Activated CD8-positive, alpha-beta memory T cell treated with anti-CD3 and anti-CD28 coated beads, Interleukin-2, amount 50 U/mL, for 24 hours (primary cell): Measurements from ENCODE around the gene HSPA1B.
"Not testable (repeated sequence)": the region's sequence is repeated elsewhere in the genome, so short reads cannot be mapped to it uniquely, and the experiment has no call there.

Source experiments
- DNase-seq: peaks from one replicate; pipeline ENCODE4 v3.0.0-alpha.2; 2020; ENCODE audit errors: extremely low read depth

The HSPA1B gene

DNA sequence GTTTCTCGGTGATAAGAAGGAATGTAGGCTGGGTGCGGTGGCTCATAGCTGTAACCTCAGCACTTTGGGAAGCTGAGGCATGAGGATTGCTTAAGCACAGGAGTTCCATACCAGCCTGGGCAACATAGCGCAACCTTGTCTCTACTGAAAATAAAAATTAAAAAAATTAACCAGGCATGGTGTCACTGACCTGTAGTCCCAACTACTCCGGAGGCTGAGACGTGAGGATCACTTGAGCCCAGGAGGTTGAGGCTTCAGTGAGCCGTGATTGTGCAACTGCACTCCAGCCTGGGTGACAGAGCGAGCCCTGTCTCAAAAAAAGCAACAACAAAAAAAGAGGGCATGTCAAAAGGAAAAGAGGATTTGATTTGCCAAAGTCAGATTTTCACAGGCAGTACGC lies 31.2 kb downstream of the HSPA1B start:
- no peak for DNase-seq

DNA sequence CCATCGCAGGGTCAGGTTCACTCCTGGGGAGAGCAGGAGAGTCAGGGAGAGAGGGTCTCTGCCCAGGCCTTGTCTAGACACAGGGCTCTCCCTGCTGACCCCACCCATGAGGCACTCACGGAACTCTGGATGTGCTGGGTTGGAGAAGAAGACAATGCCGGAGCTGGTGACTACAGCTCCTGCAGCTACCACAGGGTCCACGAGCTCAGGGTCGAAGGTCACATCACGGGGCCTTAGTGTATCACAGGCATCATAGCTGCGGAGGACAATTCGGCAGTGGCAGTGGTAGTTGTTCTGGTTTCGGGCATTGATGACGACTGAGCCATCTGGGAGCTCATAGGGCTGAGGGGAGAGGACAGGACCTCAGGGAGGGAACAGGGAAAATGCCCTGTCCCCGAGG lies 32.4 kb downstream of the HSPA1B start:
- DNase-seq, result no peak

DNA sequence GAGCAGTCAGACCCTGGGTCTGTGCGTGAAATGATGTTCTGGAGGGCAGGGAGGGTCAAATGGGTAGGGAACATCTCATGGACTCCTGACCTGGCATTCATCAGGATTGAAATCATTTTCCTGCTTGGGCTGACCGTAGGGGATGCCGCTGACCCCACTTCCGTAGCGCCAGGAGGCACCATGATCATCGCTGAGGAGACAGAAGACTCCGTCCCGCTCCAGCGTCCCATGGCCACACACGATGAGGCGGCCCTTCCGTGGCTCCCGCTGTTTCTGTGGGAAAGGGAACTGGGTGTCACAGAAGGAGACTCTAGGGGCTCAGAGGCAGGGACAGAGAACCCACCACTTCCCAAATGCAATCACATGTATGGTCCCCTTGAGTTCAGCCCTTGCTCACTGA lies 32.8 kb downstream of the HSPA1B start:
- DNase-seq, result no peak

- DNase-seq, result no peak
Observed at GRCh38 chr6:31861150-31861549, 33.6 kb downstream of the HSPA1B start.

DNA sequence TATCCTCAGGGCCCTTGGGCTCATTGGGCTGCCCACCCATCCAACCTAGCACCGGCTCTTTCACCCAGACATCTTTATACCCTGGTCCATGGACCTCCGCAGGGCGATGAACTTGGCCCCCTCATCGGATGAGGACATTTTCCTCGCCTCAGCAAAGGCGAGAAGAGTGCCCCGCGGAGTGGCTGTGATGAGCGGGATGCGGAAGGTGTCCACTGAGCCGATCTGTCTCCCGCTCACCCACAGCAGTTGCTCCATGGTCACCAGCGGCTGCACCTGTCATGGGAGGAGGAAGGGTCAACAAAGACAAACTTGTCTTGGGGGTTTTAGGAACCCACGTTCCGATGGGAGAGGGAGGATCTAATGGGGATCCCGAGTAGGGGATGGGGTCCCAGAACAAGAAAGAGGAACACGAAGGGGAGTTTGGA lies 34.4 kb downstream of the HSPA1B start:
- DNase-seq, result no peak

DNA sequence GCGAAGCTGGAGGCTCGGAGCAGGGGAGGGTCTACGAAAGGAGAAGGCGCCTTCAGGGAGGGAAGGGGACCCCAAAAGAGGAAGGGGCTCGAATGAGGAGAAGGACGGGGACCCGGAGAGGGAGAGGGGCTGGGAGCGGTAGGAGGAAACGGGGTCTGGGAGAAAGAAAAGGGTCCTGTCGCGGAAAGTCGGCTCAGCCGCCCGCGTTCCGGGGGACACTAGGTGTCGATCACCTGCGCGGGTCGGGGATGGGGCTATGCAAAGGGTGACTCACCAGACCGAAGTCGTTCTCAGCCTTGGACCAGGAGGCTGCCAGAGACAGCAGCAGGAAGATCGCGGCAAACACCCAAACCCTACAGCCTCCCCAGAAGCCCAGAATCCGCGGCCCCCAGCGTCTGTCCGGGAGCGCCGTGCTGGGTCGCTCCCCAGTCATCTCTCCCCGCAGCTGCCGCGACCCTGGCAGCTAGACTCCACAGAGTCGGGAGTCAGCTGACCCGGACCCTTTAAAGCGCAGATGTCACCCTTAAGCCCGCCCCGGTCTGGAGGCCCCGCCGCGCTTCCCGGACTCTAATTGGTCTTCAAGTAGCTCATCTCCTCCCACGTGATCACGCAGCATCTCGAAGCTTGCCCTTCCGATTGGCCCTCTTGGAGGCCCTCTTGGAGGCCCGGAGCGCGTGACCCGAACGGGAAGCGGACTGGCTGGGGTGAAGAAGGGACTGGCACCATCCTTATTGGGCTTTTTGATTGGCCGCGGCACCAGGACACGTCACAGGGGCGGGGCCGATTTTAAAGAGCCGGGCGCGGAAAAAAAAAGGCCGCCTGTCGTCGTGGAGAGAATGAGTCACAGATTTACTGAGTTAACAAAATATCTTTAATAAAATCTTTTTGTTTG lies 35.1 kb downstream of the HSPA1B start, which contains the start of gene NEU1:
Gene NEU1 (minus strand): TSS at position 478 of the 892 bp plus-strand sequence. CDS start 45 bp downstream, at position 433.
- DNase-seq, result peak; percentile 99

DNA sequence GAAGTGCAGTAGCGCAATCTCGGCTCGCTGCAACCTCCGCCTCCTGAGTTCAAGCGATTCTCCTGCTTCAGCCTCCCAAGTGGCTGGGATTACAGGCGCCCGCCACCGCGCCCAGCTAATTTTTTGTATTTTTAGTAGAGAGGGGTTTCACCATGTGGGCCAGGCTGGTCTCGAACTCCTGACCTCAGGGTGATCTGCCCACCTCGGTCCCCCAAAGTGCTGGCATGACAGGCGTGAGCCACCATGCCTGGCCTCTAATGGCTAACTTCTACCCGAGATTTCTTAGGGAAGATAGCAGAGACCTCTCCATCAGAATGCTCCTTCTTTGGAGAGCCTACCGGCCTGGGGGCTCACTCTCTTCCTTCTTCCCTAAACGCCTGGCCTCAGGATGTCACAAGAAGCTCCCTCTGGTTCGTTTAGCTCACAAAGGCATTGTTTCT lies 36.6 kb downstream of the HSPA1B start:
- DNase-seq, result not testable (repeated sequence)

GRCh38 chr6:31864818-31865204 lies 37.3 kb downstream of the HSPA1B start:
- DNase-seq, result no peak

DNA sequence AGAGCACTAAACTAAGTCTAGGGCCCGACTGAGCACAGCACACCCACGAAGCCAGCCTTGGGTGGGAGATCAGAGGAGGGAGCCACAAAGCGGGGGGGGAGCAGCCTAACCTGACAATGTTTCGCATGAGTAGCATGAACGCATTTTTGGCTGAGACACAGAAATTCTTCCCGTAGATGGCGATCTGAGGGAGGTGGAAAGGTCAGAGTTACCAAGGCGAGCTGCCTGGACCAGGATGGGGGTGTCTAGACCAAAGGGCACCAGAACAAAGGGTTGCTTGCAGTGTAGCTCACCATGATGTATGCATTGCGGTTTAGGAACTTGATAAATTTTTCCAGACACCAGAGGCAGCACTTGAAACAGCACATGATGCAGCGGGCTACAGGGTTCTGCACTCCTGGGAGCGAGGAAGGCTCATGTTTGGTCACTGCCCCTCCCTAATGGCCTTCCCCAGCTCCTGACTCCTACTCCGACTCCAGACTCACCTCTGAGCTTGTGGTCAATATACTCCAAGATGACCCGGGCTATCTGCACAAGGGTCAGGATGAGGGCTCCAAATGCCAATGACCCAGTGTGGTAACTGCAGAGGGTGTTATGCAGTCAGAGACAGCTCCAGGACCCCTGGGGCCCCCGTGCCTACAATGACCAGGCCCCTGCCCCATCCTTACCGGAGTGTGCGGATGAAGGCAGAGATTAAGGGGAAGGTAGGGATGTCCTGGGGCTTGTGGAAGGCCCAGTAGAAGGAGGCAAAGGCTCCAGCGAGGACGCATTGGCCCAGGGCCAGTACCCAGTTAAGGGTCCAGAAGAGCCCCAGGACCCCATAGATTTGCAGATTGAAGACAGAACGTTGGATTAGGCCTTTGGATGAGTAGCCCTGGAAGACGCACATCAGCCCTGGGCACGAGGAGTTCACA lies 37.9 kb downstream of the HSPA1B start:
- no peak for DNase-seq

DNA sequence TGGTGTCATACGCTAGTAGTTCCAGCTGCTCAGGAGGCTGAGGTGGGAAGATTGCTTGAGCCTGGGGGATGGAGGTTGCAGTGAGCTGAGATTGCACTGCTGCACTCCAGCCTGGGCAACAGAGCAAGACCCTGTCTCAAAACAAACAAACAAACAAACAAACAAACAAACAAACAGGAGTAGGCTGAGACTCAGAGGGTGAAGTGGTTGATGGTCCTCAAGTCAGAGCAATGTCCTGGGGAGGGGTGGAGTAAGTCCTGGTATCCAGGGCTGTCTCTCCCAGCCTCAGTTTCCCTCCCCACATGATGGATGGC lies 41.1 kb downstream of the HSPA1B start:
- not testable (repeated sequence) for DNase-seq

DNA sequence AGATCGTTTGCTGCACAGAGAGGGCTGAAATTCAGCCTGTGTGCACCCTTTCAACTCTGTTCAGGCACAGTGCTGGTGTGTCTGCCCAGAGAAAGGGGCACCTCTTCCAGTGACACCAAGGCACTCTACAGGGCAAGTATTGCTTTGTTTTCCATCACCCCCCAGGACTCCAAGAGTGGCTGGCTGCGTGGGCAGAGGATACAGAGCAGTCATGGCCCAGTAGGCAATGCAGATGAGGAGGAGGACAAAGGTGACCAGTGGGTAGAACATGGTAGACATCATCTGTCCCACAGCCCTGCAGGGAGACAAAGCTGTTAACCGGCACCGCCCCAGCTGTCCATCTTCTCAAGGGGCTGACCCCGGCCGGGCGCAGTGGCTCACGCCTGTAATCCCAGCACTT lies 41.8 kb downstream of the HSPA1B start:
- DNase-seq, result no peak

GRCh38 chr6:31870385-31870921 lies 42.9 kb downstream of the HSPA1B start:
- no peak for DNase-seq

DNA sequence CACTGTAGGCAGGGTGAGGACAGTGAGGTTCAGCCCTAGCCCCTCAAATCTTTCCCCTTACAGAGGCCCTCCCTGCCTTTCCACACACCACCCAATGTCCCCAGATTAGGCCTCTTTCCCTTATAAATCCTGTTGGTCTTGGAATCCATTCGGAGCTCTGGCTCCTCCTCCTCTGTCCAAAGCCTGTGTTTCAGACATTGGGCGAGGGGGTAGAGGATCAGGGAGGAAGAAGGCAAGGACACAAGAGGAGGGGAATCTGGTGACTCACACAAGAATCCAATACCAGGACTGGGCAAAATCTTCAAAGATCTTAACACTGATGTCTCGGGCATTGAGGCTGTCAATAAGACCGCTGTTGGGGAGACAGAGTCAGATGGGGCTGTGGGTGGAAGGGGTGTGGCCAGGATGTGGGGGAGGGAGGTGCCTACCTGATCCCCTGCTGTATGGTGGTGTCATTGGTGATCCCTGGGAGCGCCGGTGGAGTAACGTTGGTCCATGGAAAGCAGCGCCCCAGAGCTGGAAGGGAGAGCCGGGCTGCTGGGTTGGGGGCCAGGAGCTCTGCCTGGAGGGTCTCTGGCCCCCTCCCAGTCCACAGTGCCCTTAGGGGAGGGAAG lies 43.6 kb downstream of the HSPA1B start:
- DNase-seq, result no peak

GRCh38 chr6:31874084-31874670 lies 46.6 kb downstream of the HSPA1B start:
- no peak for DNase-seq

- no peak for DNase-seq
Observed at GRCh38 chr6:31874836-31875572, 47.5 kb downstream of the HSPA1B start.

- no peak for DNase-seq
Observed at GRCh38 chr6:31875877-31876276, 48.3 kb downstream of the HSPA1B start.

DNA sequence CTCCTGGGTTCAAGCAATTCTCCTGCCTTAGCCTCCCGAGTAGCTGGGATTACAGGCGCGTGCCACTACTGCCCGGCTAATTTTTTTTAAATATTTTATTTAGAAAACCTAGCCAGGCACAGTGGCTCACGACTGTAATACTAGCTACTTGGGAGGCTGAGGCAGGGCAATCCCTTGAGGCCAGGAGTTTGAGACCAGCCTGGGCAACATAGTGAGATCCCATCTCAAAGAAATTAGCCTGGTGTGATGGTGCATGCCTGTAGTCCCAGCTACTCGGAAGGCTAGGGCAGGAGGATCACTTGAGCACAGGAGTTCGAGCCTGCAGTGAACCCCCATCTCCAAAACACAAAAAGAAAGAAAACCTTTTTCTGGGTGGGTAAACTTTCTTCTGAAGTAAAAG lies 48.8 kb downstream of the HSPA1B start:
- DNase-seq, result no peak

DNA sequence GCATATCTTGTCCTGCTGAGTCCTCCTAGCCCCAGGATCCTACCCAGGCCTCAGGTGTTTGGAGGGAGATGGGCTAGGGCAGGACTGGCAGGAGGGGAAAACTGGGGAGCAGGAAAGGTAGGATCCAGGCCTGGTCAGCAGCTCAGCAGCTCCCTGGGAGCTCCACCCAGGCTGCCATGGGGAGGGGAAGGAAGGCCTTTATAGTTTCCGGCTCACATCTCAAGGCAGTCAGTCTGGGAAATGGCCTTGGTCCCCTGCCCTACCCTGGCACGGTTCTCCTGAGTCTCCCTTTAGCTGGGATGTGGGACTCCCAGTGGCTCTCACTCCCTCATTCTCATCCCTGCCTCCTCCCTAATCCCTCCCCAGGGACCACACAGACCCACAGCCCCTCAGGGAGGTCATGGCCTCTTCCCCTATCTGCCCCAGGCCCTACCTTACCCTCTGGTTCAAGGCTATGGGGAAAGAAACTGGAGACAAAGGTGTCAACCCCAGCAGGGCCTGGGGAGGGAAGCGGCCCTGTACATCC lies 49.6 kb downstream of the HSPA1B start:
- no peak for DNase-seq

DNA sequence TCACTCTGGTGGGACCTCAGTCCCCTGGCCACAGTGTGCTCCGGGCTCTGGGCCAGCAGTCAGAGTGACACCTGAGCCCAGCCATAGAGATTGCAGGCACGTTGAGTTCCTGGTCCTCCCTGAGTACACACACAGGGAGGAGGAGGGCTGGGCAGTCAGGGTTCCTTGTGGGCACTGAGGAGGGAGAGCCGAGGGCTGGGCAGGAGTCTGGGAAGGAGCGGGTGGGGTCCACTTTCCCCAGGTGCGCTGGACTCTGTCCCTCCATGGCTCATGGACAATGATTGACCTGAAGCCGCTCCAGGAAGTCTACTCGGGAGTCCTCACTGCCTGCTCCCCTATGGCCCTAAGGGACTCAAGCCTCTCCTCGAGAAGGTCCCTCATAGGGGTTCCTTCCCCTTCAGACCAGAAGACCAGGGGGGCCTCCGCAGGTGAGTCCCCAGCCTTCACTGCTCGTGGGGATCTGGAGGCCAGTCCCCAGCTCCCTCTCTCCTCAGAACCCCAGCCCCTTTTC lies 50.2 kb downstream of the HSPA1B start:
- no peak for DNase-seq

DNA sequence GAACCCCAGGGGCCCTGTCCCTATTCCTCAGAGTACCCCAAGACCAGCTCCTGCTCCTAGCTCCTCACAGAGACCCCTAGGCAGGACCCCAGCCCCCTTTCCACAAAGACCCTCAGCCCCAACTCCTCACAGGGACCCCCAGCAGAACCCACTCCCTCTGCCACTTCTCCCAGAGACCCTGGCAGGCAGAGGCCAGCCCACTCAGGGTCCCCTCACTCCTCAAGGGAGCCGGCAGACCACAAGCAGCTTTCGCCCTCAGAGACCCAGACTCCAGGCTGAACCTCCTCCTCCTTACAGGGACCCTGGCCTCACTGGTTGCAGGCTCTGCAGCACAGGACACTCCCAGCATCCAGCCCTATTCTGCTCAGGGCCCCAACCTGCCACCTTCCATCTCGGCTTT lies 50.7 kb downstream of the HSPA1B start:
- no peak for DNase-seq
